ENCODE measurements around the gene MED15. TPM values are rescaled to one million over a fixed set of nuclear protein-coding genes. Genes with fewer than 3 reads are reported as not detected.
A peak's percentile ranks its signal among the peaks of the same experiment; 100 is the strongest.

Gene MED15
- total and polyA plus RNA-seq, 2 of the 8 experiments (the other 6 are each of a cell fraction or from before 2014, with no cell fraction given), result 28.3 to 57.1 TPM

- Histone ChIP-seq H2BK20ac (ENCODE audit: low read length) (no peak overlapping the region), H3K79me2 (ENCODE audit: control insufficient read depth in 1 of 2, insufficient read depth in 2 of 2, low read length in 2 of 2) (peaks cover under 1 to 39% of the 10 kb centered on the region in 2 experiments; a peak in 3 of 4 replicates), H2BK15ac (ENCODE audit: low read length) (no peak overlapping the region), H3K79me1 (ENCODE audit: low read depth, low read length) (peaks cover 41% of the 10 kb centered on the region), H4K8ac (ENCODE audit: extremely low read depth, insufficient read depth, low read length) (no peak overlapping the region), H3K27me3 (replicated peaks in 1 of 4; ENCODE audit: control insufficient read depth in 3 of 4, extremely low read depth in 1 of 4, insufficient read depth in 3 of 4, low read length in 3 of 4) (no peaks in the 10 kb centered on the region), H2BK120ac (replicated peaks; ENCODE audit: low read depth, low read length) (no peak overlapping the region), H3K23ac (ENCODE audit: insufficient read length) (no peak overlapping the region), H3K27ac (ENCODE audit: low read depth, low read length) (no peak overlapping the region), H3K4me3 (ENCODE audit: extremely low read depth in 1 of 4, insufficient read depth in 2 of 4, low read depth in 3 of 4, low read length in 4 of 4) (no peak overlapping the region), H4K20me1 (replicated peaks in 1 of 2; ENCODE audit: control insufficient read depth in 1 of 2, insufficient read depth in 2 of 2, low read length in 2 of 2) (peaks cover 4 to 18% of the 10 kb centered on the region in 2 experiments), H3K14ac (ENCODE audit: insufficient read length) (no peak overlapping the region), H4K91ac (replicated peaks; ENCODE audit: insufficient read length, low read length) (no peak overlapping the region), H3K18ac (ENCODE audit: extremely low read depth, low read length) (no peak overlapping the region), H3K9ac (replicated peaks in 1 of 4; ENCODE audit: extremely low read depth in 1 of 4, low read depth in 3 of 4, low read length in 3 of 4) (no peak overlapping the region), H3K4ac (replicated peaks; ENCODE audit: insufficient read length, low read depth, low read length) (no peak overlapping the region), H2AFZ (ENCODE audit: low read length) (no peak overlapping the region), H3K4me2 (ENCODE audit: insufficient read depth in 1 of 2, low read depth in 2 of 2, low read length in 2 of 2) (no peak overlapping the region), H3K23me2 (ENCODE audit: low read depth, low read length) (peaks cover 3% of the 10 kb centered on the region; the same call in 1 of the 2 replicates), H4K5ac (ENCODE audit: insufficient read length, low read depth, low read length) (no peak overlapping the region), H2BK5ac (ENCODE audit: low read depth, low read length) (peak overlapping the region; percentile 55; the same call in 1 of the 2 replicates), H2AK5ac (ENCODE audit: low read depth, low read length) (0 out of 2 replicates have a peak overlapping the region, but pooled peaks have one; percentile 39), H3K9me3 (ENCODE audit: insufficient read depth in 2 of 2, low read depth in 1 of 2, low read length in 1 of 2) (no peaks in the 10 kb centered on the region), H2BK12ac (ENCODE audit: low read depth, low read length) (no peak overlapping the region), H3K56ac (replicated peaks; ENCODE audit: insufficient read length, low read depth, low read length) (no peak overlapping the region), H3K4me1 (replicated peaks in 1 of 4; ENCODE audit: control insufficient read depth in 3 of 4, insufficient read depth in 4 of 4, low read length in 3 of 4) (peaks cover 0 to 20% (median 14%) of the 10 kb centered on the region in 4 experiments; a peak in 5 of 7 replicates), H3K36me3 (ENCODE audit: control insufficient read depth in 2 of 4, insufficient read depth in 4 of 4, low read length in 3 of 4) (peaks cover 0 to 2% (median 1%) of the 10 kb centered on the region in 4 experiments; a peak in 3 of 8 replicates)
- 82% methylated on average over 3 of the region's 3 CpGs; no CpG with 5 or more reads in 1 of the 2 experiments for whole genome bisulfite sequencing, 2 experiments (ENCODE audit: extremely low coverage in 1 of 2, insufficient coverage in 1 of 2, insufficient read length in 1 of 2, insufficient replicate concordance in 2 of 2, low coverage in 1 of 2, low lambda C conversion rate in 2 of 2, missing lambda C conversion rate in 1 of 2)
- DNase-seq (ENCODE audit: low read depth in 1 of 2, low spot score in 2 of 2) (no peak), FAIRE-seq (no peak)
- TF ChIP-seq SP1 (IDR thresholded peaks at IDR 0.05; ENCODE audit: low read depth, low read length) (no peak), KDM5A (IDR thresholded peaks at IDR 0.05; ENCODE audit: low read length) (no peak), CHD2 (IDR thresholded peaks at IDR 0.05; ENCODE audit: low read length) (no peak)
- CTCF ChIA-PET (ENCODE audit: partially characterized antibody), result interaction anchor here (0.8 to 2.5 kb wide), 7 partner anchors 9 to 250 kb away, joined by 3 to 8 read pairs (median 4); no protein-coding TSS in a partner anchor
- POLR2A ChIA-PET (ENCODE audit: partially characterized antibody), result interaction anchor here (0.9 kb wide), 1 partner anchor 24 kb away, joined by 4 read pairs; no protein-coding TSS in a partner anchor
Observed at GRCh38 chr22:20533879-20534265, 26.5 kb downstream of the MED15 start.

Measured in H1 (cell line).